ENCODE data around the gene ELMOD2.

- TF ChIP-seq ZBTB1 (tag by site-specific recombination; IDR thresholded peaks at IDR 0.05) (no peak), YY1 (tag by site-specific recombination; IDR thresholded peaks at IDR 0.05) (no peak), WT1 (tag by site-specific recombination; IDR thresholded peaks at IDR 0.05) (no peak), ZNF133 (tag by site-specific recombination; IDR thresholded peaks at IDR 0.05) (no peak)
- TF ChIP-seq, protein P1, sequence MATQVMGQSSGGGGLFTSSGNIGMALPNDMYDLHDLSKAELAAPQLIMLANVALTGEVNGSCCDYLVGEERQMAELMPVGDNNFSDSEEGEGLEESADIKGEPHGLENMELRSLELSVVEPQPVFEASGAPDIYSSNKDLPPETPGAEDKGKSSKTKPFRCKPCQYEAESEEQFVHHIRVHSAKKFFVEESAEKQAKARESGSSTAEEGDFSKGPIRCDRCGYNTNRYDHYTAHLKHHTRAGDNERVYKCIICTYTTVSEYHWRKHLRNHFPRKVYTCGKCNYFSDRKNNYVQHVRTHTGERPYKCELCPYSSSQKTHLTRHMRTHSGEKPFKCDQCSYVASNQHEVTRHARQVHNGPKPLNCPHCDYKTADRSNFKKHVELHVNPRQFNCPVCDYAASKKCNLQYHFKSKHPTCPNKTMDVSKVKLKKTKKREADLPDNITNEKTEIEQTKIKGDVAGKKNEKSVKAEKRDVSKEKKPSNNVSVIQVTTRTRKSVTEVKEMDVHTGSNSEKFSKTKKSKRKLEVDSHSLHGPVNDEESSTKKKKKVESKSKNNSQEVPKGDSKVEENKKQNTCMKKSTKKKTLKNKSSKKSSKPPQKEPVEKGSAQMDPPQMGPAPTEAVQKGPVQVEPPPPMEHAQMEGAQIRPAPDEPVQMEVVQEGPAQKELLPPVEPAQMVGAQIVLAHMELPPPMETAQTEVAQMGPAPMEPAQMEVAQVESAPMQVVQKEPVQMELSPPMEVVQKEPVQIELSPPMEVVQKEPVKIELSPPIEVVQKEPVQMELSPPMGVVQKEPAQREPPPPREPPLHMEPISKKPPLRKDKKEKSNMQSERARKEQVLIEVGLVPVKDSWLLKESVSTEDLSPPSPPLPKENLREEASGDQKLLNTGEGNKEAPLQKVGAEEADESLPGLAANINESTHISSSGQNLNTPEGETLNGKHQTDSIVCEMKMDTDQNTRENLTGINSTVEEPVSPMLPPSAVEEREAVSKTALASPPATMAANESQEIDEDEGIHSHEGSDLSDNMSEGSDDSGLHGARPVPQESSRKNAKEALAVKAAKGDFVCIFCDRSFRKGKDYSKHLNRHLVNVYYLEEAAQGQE (tag by site-specific recombination; IDR thresholded peaks at IDR 0.05), result no peak
- TF ChIP-seq, protein P2, sequence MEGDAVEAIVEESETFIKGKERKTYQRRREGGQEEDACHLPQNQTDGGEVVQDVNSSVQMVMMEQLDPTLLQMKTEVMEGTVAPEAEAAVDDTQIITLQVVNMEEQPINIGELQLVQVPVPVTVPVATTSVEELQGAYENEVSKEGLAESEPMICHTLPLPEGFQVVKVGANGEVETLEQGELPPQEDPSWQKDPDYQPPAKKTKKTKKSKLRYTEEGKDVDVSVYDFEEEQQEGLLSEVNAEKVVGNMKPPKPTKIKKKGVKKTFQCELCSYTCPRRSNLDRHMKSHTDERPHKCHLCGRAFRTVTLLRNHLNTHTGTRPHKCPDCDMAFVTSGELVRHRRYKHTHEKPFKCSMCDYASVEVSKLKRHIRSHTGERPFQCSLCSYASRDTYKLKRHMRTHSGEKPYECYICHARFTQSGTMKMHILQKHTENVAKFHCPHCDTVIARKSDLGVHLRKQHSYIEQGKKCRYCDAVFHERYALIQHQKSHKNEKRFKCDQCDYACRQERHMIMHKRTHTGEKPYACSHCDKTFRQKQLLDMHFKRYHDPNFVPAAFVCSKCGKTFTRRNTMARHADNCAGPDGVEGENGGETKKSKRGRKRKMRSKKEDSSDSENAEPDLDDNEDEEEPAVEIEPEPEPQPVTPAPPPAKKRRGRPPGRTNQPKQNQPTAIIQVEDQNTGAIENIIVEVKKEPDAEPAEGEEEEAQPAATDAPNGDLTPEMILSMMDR (tag by site-specific recombination; IDR thresholded peaks at IDR 0.05), result no peak
- TF ChIP-seq, protein P3, sequence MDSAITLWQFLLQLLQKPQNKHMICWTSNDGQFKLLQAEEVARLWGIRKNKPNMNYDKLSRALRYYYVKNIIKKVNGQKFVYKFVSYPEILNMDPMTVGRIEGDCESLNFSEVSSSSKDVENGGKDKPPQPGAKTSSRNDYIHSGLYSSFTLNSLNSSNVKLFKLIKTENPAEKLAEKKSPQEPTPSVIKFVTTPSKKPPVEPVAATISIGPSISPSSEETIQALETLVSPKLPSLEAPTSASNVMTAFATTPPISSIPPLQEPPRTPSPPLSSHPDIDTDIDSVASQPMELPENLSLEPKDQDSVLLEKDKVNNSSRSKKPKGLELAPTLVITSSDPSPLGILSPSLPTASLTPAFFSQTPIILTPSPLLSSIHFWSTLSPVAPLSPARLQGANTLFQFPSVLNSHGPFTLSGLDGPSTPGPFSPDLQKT (IDR thresholded peaks at IDR 0.05; ENCODE audit: borderline replicate concordance, low read depth, low read length), result no peak
Observed at GRCh38 chr4:140529434-140529833, 5.5 kb downstream of the ELMOD2 start.

All from HEK293 (cell line).